GM12878 (cell line): ENCODE results near the gene MARF1. TPM values are rescaled to one million over a fixed set of nuclear protein-coding genes. Genes with fewer than 3 reads are reported as not detected.

ENCODE experiments used
- ATAC-seq: fragments of 200-7000 bp; cut with Tn5 transposase; 3 replicates; pipeline ENCODE4 v1.9.1; 2020; ENCODE audit warnings: mild to moderate bottlenecking, moderate library complexity
- BruUV-seq: library from RNA; stranded (reverse); fragments of 400-500 nt; replicated peaks from 2 replicates; lab custom pipeline; 2021; lab: Mats Ljungman, UMichigan
- CTCF ChIA-PET: fragments of 300-600 bp; sonication (Branson Sonifier 250); formaldehyde crosslinking; extraction: SDS; loops from one replicate; lab custom pipeline; 2021; ENCODE audit warnings: inconsistent platforms; lab: Yijun Ruan, JAX
- POLR2A ChIA-PET: fragments of 350-600 bp; formaldehyde crosslinking; extraction: SDS; loops from one replicate; lab custom pipeline; 2021; ENCODE audit warnings: inconsistent platforms; lab: Charles Lee
- RAD21 ChIA-PET: fragments of 300-600 bp; sonication (Branson Sonifier 250); formaldehyde crosslinking; loops from one replicate; lab custom pipeline; 2023; ENCODE audit warnings: antibody characterized with exemption; ENCODE audit not compliant: unreplicated experiment; lab: Charles Lee
- SMC1A ChIA-PET: fragments of 300-600 bp; sonication (Branson Sonifier 250); formaldehyde crosslinking; loops from one replicate; lab custom pipeline; 2023; ENCODE audit not compliant: unreplicated experiment, uncharacterized antibody; lab: Charles Lee
- DNase-seq: peaks from one replicate; pipeline ENCODE4 v3.0.0-alpha.2; 2011; ENCODE audit warnings: low read depth, low spot score
- FAIRE-seq: peaks from 3 replicates; lab custom pipeline; 2011; peaks lifted over from hg19 to GRCh38; lab: Jason Lieb, UNC
- H2AFZ ChIP-seq: 2 replicates; pipeline ENCODE4 v1.6.0; 2011; ENCODE audit warnings: low read depth, low read length, control low read depth; ENCODE audit not compliant: control insufficient read depth
- H3K27ac ChIP-seq: 2 replicates; pipeline ENCODE4 v1.5.1; 2011; ENCODE audit warnings: control low read depth; ENCODE audit not compliant: control insufficient read depth, insufficient read depth
- H3K27me3 ChIP-seq, 2 experiments: replicated peaks in 1 of 2; 2 replicates each; pipeline versions ENCODE4 v1.6.0 to v1.6.1; 2011; ENCODE audit warnings: low read length in 1 of 2; ENCODE audit not compliant: control insufficient read depth in 2 of 2, insufficient read depth in 2 of 2
- H3K36me3 ChIP-seq, 2 experiments: 2 replicates each; pipeline ENCODE4 v1.5.1; 2011; ENCODE audit warnings: low read length in 1 of 2; ENCODE audit not compliant: control insufficient read depth in 2 of 2, insufficient read depth in 2 of 2
- H3K4me1 ChIP-seq: 2 replicates; pipeline ENCODE4 v1.6.1; 2011; ENCODE audit warnings: mild to moderate bottlenecking, low read length, moderate library complexity, mixed read lengths; ENCODE audit not compliant: control insufficient read depth, insufficient read depth
- H3K4me2 ChIP-seq: 2 replicates; pipeline ENCODE4 v1.6.0; 2011; ENCODE audit warnings: control low read depth; ENCODE audit not compliant: control insufficient read depth, insufficient read depth
- H3K4me3 ChIP-seq: fragments of 200-600 bp; sonication (generic); 2 replicates; pipeline ENCODE4 v1.5.1; 2016
- H3K79me2 ChIP-seq: 2 replicates; pipeline ENCODE4 v1.6.0; 2011; ENCODE audit warnings: low read length; ENCODE audit not compliant: control insufficient read depth, insufficient read depth
- H3K9ac ChIP-seq: 2 replicates; pipeline ENCODE4 v1.8.0; 2011; ENCODE audit warnings: low read length, control low read depth, mixed read lengths; ENCODE audit not compliant: control insufficient read depth, insufficient read depth
- H3K9me3 ChIP-seq: replicated peaks from 3 replicates; pipeline ENCODE4 v1.5.1; 2011; ENCODE audit warnings: mild to moderate bottlenecking, low read length; ENCODE audit not compliant: control insufficient read depth, insufficient read depth
- H4K20me1 ChIP-seq: 2 replicates; pipeline ENCODE4 v1.6.0; 2011; ENCODE audit not compliant: control insufficient read depth, insufficient read depth
- BCL11A ChIP-seq: IDR thresholded peaks from 2 replicates; pipeline ENCODE4 v1.6.1; 2011; ENCODE audit warnings: low read depth, low read length
- ETV6 ChIP-seq, 2 experiments: fragments of 450-650 bp in 1 of 2; IDR thresholded peaks in 1 of 2; conservative IDR thresholded peaks in 1 of 2; 2 replicates each; pipeline ENCODE4 v1.6.1; 2014; ENCODE audit warnings: antibody characterized with exemption in 1 of 2, borderline replicate concordance in 1 of 2, low read depth in 1 of 2, mild to moderate bottlenecking in 1 of 2, moderate library complexity in 1 of 2
- PKNOX1 ChIP-seq: fragments of 450-650 bp; IDR thresholded peaks from 2 replicates; pipeline ENCODE4 v1.6.1; 2016; ENCODE audit warnings: mild to moderate bottlenecking
- PRDM15 ChIP-seq: fragments of 450-650 bp; formaldehyde crosslinking; IDR thresholded peaks from 2 replicates; pipeline ENCODE4 v1.4.0; 2020; ENCODE audit warnings: mild to moderate bottlenecking, moderate library complexity
- WGBS: methylation state at CpG from one replicate; pipeline ENCODE4 v1.1.6; 2016; ENCODE audit warnings: low lambda C conversion rate; ENCODE audit not compliant: insufficient replicate concordance, insufficient coverage; ENCODE audit errors: missing lambda C conversion rate; 5-methylcytosine and 5-hydroxymethylcytosine counted together
- in situ Hi-C: fragments of 300-500 bp; cut with MboI; formaldehyde crosslinking; loops from 9 replicates; pipeline ENCODE4 v1.14.3; 2018; ENCODE audit warnings: mixed read lengths
- intact Hi-C: fragments of 100-400 bp; cut with micrococcal nuclease; formaldehyde crosslinking; loops from one replicate; pipeline ENCODE4 v1.14.2; 2022; ENCODE audit not compliant: unreplicated experiment
- polyA plus RNA-seq, 11 experiments: library from polyadenylated mRNA; depleted of rRNA in 4 of 11; unstranded in 6 of 11; stranded (reverse) in 5 of 11; fragments of >200 nt; fragmentation: Nextera tagmentation in 4 of 11; fragmentation: Illumina TruSeq in 1 of 11; extraction: Ambion mirVana in 4 of 11; extraction: Trizol in 1 of 11; gene quantifications; 1 replicate in 1 of 11; 2 replicates in 10 of 11; pipeline versions ENCODE4 v1.2.1 to v1.2.3, GENCODE V29; 2011 to 2016; ENCODE audit warnings: inconsistent platforms in 2 of 11, missing spikeins in 2 of 11, low read depth in 1 of 11
- total RNA-seq, 4 experiments: library from RNA; depleted of rRNA in 3 of 4; stranded (reverse); fragments of >200 nt in 3 of 4; fragmentation: Illumina TruSeq in 1 of 4; extraction: Trizol in 1 of 4; gene quantifications; 2 replicates each; pipeline versions ENCODE4 v1.2.1 to v1.2.3, GENCODE V29; 2013 to 2021
- TF ChIP-seq, protein P1 (sequence below): fragments of 450-650 bp; IDR thresholded peaks from 2 replicates; pipeline ENCODE4 v1.6.1; 2017; ENCODE audit warnings: mild to moderate bottlenecking, moderate library complexity

The MARF1 gene
- total and polyA plus RNA-seq, 10 of the 15 experiments (the other 5 are each of a cell fraction or from before 2014, with no cell fraction given) = 4.5 to 40.1 (median 14.0) TPM

GRCh38 chr16:15564604-15565339 is 78.2 kb downstream of the MARF1 start:
- H3K4me3 ChIP-seq = no peak overlapping the region
- WGBS = 83% methylated on average over 7 of the region's 7 CpGs
- ChIA-PET RAD21 (no interaction called here), POLR2A (no interaction called here), SMC1A (interaction anchor here (1.2 to 1.5 kb wide), 4 partner anchors 14 to 81 kb away, joined by 3 to 5 read pairs (median 4); no protein-coding TSS in a partner anchor), CTCF (interaction anchor here (1.3 kb wide), 2 partner anchors 14 kb away, joined by 3 read pairs; no protein-coding TSS in a partner anchor)
- FAIRE-seq (no peak), DNase-seq (no peak), ATAC-seq (no peak)
- intact Hi-C loops = no loop called here
- no TSS peak for BruUV-seq
- H3K79me2 ChIP-seq = no peaks in the 10 kb centered on the region
- no peak overlapping the region for H2AFZ ChIP-seq
- H4K20me1 ChIP-seq = no peaks in the 10 kb centered on the region
- in situ Hi-C loops = loop anchor here (25.0 kb wide), 1 partner anchor 752 kb away; no protein-coding TSS in a partner anchor
- H3K9me3 ChIP-seq = no peaks in the 10 kb centered on the region; the same call in 2 of the 3 replicates
- no peak overlapping the region for H3K9ac ChIP-seq
- no peaks in the 10 kb centered on the region for H3K27me3 ChIP-seq
- H3K27ac ChIP-seq = no peak overlapping the region
- no peaks in the 10 kb centered on the region for H3K36me3 ChIP-seq
- no peaks in the 10 kb centered on the region for H3K4me1 ChIP-seq
- no peak for TF ChIP-seq PKNOX1
- TF ChIP-seq, protein P1, sequence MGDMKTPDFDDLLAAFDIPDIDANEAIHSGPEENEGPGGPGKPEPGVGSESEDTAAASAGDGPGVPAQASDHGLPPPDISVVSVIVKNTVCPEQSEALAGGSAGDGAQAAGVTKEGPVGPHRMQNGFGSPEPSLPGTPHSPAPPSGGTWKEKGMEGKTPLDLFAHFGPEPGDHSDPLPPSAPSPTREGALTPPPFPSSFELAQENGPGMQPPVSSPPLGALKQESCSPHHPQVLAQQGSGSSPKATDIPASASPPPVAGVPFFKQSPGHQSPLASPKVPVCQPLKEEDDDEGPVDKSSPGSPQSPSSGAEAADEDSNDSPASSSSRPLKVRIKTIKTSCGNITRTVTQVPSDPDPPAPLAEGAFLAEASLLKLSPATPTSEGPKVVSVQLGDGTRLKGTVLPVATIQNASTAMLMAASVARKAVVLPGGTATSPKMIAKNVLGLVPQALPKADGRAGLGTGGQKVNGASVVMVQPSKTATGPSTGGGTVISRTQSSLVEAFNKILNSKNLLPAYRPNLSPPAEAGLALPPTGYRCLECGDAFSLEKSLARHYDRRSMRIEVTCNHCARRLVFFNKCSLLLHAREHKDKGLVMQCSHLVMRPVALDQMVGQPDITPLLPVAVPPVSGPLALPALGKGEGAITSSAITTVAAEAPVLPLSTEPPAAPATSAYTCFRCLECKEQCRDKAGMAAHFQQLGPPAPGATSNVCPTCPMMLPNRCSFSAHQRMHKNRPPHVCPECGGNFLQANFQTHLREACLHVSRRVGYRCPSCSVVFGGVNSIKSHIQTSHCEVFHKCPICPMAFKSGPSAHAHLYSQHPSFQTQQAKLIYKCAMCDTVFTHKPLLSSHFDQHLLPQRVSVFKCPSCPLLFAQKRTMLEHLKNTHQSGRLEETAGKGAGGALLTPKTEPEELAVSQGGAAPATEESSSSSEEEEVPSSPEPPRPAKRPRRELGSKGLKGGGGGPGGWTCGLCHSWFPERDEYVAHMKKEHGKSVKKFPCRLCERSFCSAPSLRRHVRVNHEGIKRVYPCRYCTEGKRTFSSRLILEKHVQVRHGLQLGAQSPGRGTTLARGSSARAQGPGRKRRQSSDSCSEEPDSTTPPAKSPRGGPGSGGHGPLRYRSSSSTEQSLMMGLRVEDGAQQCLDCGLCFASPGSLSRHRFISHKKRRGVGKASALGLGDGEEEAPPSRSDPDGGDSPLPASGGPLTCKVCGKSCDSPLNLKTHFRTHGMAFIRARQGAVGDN = no peak
- TF ChIP-seq ETV6 (conservative IDR thresholded peaks at IDR 0.05 in 1 of 2, IDR thresholded peaks at IDR 0.05 in 1 of 2; ENCODE audit: borderline replicate concordance in 1 of 2, low read depth in 1 of 2) = no peak
- TF ChIP-seq PRDM15 (CRISPR knock-in tag) = no peak
- no peak for TF ChIP-seq BCL11A
- no peak overlapping the region for H3K4me2 ChIP-seq
